GM04504 (cell line): ENCODE data around the gene UPF3B.
A peak's percentile ranks its signal among the peaks of the same experiment; 100 is the strongest.
"Not testable (repeated sequence)": the region's sequence is repeated elsewhere in the genome, so short reads cannot be mapped to it uniquely, and the experiment has no call there.

ENCODE experiments used
- DNase-seq: peaks from one replicate; pipeline ENCODE4 v3.0.0-alpha.2; 2012; ENCODE audit warnings: low read depth

Gene UPF3B, protein sequence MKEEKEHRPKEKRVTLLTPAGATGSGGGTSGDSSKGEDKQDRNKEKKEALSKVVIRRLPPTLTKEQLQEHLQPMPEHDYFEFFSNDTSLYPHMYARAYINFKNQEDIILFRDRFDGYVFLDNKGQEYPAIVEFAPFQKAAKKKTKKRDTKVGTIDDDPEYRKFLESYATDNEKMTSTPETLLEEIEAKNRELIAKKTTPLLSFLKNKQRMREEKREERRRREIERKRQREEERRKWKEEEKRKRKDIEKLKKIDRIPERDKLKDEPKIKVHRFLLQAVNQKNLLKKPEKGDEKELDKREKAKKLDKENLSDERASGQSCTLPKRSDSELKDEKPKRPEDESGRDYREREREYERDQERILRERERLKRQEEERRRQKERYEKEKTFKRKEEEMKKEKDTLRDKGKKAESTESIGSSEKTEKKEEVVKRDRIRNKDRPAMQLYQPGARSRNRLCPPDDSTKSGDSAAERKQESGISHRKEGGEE

GRCh38 chrX:119852382-119853353 is at the start of gene UPF3B:
TSS of gene UPF3B (minus strand) at chrX:119852963. CDS start at chrX:119852928, 35 bp downstream.
- DNase-seq, result peak; percentile 94

- DNase-seq, result no peak
These were observed 48.2 kb upstream of the UPF3B start for GRCh38 chrX:119900976-119901375.

DNA sequence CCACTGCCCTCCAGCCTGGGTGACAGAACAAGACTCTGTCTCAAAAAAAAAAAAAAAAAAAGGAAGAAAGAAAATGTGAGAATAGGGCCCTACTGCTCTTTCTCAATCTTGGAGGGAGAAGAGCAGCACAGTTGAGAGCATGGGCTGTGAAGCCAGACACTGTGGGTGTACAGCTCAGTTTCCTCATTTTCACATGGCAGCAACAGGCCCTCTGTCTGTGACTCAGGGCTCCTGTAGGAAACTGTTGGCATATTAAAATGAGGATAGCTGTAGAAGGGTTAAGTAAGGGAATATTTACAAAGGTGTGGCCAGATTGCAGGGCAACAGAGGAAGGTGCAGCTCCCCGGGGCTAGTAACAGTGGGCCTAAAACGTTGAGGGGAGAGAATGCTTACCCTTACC is 46.4 kb upstream of the UPF3B start:
- no peak for DNase-seq

- DNase-seq, result no peak
These were observed 43.1 kb upstream of the UPF3B start, which contains the start of gene AKAP14 for GRCh38 chrX:119895843-119896326. TSS of gene AKAP14 (plus strand) at chrX:119895893. CDS start at chrX:119903224, 7,331 bp downstream.

- DNase-seq, result not testable (repeated sequence)
These were observed 39.4 kb upstream of the UPF3B start for GRCh38 chrX:119891961-119892692.

DNA sequence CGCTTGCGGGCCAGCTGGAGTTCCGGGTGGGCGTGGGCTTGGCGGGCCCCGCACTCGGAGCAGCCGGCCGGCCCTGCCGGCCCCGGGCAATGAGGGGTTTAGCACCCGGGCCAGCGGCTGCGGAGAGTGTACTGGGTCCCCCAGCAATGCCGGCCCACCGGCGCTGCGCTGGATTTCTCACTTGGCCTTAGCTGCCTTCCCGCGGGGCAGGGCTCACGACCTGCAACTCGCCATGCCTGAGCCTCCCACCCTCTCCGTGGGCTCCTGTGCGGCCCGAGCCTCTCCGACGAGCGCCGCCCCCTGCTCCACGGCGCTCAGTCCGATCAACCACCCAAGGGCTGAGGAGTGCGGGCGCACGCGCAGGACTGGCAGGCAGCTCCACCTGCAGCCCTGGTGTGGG is 37.9 kb upstream of the UPF3B start:
- DNase-seq, result not testable (repeated sequence)

- DNase-seq, result no peak
These were observed 35.1 kb upstream of the UPF3B start for GRCh38 chrX:119887721-119888425.

DNA sequence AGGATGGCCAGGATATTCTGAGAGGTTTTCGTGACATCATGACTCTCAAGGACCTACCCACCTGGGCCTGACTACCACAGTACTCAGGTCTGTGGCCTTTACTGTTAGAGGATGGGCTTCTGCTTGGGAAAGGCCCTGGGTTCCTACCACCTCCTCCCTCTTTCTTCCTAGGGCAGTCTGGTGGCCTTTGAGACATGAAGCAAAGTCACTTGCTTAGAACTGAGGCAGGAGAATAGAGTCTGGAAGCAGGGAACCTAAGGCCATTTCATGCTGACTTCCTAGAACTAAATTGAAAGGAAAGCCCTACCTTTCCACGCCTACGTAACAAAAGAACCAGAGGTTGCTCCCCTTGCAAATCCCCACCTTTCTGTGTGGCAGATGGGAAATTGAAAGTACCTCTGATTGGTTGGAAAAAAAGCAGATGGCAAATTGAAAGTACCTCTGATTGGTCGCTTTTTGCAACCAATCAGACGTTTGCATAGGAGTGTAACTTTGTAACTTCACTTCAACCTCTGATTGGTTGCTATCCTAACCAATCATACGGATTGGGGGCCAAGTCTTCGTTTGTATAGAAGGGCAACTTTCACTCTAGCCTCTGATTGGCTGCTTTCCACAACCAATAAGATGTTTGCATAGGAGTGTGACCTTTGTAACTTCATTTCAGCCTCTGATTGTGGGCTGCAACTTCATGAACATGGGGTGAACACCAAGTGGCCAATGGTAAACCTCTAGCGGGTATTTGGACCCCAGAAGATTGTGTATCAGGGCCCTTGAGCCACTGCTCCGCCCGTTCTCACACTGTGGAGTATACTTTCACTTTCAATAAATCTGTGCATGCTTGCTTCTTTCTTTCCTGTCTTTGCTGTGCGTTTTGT is 33.0 kb upstream of the UPF3B start:
- no peak for DNase-seq

DNA sequence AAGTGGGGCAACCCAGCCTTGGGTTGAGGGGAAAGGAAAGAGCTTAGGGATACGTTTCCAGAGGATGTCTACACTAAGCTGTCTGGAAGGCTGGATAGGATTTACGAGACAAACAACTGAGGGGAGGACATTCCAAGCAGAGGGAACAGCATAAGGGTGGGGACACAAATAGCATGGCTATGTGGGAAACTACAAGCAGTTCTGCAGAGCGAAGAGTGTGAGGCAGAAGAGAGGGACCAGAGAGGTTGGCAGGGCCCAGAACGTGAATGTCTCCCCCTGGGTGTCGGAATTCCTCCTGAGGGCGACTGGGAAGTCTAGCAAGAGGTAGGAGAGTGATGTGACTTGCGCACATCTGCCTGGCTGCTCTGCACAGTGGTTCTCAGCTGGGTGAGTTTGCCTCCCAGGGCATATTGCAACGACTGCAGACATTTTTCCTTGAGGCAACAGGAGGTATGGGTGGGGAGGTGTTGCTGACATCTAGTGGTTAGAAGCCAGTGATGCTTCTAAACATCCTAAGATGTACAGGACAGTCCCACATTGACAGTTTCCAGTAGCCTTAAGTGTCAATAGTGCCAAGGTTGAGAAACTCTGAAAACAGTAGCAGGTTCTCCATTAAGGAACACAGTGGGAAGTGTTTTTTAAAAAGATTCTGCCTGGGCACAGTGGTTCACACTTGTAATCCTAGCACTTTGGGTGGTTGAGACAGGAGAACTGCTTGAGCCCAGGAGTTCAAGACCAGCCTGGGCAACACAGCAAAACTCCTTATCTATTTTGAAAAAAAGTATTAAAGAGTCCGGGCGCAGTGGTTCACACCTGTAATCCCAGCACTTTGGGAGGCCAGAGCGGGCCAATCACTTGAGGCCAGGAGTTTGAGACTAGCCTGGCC is 28.0 kb upstream of the UPF3B start:
- peak; percentile 37 for DNase-seq

GRCh38 chrX:119880076-119880475 is 27.3 kb upstream of the UPF3B start:
- no peak for DNase-seq

DNA sequence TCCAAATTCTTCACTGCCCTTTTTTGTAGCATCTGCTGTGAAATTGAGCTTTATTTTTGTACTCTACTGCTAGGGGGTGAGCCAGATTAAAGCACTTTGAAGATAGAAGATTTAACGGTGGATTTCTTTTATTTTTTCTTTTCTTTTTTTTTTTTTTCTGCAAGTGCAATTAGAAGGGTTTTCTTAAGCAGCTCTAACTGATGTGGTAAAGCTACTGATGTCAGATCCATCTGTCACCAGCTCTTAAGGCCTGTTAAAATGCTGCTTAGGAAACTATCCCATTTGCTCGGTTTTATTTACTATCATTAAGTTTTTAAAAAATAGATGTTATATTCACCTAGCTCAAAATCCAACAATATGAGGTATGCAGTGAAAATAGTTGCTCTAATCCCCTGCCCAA is 26.0 kb upstream of the UPF3B start:
- no peak for DNase-seq

DNA sequence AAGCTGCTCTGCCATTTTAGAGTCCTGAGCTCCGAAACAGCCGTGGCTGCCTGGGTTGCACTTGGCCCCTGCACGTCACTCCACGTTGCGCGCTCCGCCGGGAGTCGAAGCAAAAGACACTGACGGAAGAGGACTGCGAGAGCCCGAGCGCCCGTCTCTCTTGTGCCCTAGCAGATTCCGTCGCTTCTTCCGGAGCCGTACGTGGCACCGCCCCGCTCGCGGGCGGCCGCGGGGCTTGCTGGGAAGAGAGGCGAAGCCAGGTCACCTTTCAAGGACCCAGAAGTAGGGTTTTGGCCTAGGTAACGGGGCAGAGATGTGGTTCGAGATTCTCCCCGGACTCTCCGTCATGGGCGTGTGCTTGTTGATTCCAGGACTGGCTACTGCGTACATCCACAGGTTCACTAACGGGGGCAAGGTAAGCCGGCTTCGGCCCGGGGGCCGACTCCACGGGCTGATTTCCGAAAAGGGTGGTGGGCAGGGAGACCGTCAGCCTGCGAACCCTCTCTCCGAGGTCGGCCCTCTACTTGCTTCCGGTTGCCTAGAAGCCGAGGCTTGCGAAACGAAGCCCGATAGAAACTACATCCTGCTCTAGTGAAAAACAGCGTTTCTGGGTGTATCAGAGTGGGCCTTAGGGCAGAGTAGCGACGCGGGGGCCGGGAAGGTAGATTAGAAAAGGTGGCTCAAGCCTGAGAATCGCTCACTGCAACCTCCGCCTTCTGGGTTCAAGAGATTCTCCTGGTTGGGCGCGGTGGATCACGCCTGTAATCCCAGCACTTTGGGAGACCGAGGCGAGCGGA is 19.0 kb upstream of the UPF3B start, which contains the start of the genes NDUFA1 and RNF113A:
Gene NDUFA1, plus strand, starts transcription at position 234 of the 797 bp plus-strand sequence. Its CDS starts 80 bp downstream, at position 314.
Gene RNF113A, minus strand, starts transcription at position 135 of the 797 bp plus-strand sequence. Its CDS starts 120 bp downstream, at position 15.
- DNase-seq, result peak; percentile 59

GRCh38 chrX:119871245-119871598 is 18.5 kb upstream of the UPF3B start:
- DNase-seq, result no peak

- no peak for DNase-seq
These were observed 17.9 kb upstream of the UPF3B start for GRCh38 chrX:119870626-119871131.

DNA sequence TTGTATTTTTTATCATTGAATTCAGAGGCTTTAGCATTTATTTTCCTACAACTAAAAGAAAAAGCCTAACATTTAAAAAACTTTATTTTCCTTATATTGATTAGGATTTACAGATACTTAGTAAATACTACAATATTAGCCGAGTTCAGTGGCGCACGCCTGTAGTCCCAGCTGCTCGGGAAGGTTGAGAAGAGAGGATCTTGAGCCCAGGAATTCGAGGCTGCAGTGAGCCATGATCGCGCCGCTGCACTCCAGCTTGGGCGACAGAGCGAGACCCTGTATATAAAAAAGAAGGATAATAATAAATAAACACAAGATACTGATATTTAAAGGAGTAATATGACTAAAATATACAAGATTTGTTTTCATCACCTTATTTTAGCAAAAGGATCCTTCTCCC is 681 bp upstream of the UPF3B start:
- DNase-seq, result no peak

DNA sequence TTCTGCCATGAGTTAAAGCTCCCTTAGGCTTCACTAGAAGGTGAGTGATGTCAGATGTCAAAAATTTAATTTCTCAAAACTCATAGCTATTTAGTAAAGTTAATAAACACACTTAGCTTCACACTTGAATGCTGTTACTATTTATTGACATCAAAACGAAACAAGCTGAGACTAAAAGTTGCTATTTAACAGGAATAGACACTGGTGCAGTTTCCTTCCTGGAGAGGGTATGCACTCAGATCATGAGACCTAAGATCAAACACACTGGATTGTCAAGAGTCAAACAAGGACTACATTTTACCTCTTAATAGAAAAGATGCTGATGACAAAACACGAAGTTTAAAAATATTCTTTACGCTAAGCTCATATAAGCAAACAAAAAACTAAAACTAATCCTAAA is 18.9 kb downstream of the UPF3B start:
- DNase-seq, result no peak

DNA sequence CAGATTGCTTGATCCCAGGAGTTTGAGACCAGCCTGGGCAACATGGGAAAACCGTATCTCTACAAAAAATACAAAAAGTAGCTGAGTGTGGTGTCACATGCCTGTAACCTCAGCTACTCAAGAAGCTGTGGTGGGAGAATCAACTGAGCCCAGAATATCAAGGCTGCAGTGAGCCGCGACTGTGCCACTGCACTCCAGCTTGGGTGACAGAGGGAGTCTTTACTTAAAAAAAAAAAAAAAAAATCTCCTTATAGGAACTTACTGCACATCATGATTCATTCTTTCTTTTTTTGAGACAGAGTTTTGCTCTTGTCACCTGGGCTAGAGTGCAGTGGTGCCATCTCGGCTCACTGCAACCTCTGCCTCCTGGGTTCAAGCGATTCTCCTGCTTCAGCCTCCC is 24.3 kb downstream of the UPF3B start:
- no peak for DNase-seq
